GM19193 (cell line): ENCODE results near the gene GRIN3A.

Source experiments
- POLR2A ChIP-seq: IDR thresholded peaks from 4 replicates; pipeline ENCODE4 v1.6.1; 2011; ENCODE audit not compliant: insufficient read depth, insufficient read length; ENCODE audit errors: extremely low read depth

Gene GRIN3A

DNA sequence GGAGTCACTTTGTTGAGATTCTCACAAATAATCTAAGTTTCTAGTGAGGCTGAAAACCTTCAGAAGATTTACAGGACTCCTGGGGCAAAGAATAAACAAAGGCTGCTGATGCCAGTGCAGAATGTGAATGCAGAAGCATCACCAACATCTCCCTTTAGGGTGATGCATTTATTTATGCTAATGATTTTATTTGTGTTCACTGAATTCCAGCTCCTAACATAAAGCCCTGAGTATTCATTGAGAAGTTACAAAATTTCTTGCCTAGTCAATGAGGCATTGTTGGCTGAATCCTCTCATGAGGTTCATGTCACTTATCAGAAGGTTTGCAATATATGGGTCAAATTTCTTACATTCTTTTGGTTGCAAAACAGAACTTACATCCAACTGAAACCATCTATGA is 70.0 kb downstream of the GRIN3A start:
- TF ChIP-seq POLR2A: no peak

DNA sequence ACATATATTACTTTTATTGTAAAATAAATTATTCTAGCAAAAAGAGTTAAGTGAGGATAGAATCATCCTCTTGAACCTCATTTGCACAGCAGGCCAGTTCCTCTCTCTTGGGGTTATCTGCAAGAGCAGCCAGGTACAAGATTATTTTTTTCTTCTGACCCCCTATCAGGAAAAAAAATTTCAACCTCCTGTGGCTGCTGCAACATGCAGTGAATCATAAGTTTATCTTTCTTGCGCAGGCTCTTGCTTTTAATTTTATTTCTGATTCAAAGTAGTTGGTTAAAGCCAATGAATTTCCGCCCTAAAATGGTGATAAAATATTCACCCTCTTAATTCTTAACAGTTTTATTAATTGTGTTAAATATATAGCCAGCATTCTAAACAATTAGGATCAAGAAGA is 74.0 kb downstream of the GRIN3A start:
- TF ChIP-seq POLR2A: no peak

DNA sequence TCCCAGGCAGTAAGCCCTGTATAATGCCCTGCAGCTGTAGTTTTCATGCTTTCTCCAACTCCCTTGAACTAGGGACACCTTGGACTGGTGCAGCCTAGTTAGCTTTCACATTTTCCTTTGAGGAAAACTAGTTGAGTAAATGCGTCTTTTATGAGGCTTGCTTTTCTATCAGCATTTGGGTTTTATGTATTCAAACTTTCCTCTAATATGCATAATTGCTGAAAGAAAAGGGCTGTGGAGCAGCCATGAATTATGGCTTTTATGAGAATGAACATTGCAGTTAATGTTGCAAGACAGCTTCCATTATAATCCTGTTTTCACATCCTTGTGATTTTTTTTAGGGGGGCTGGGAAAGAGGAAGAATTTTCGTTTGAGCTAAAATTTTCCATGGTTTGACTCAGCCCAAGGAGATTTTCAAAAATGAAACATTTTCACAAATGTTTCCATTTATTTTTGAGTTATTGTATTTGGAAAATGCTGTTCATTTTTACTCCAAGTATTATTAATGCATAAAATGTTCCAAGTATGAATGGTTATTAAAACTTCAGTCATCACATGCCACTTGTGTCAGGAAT is 85.8 kb downstream of the GRIN3A start:
- TF ChIP-seq POLR2A: no peak

- TF ChIP-seq POLR2A: no peak
These were observed 88.3 kb downstream of the GRIN3A start for GRCh38 chr9:101650142-101650541.

GRCh38 chr9:101648493-101648892 is 90.0 kb downstream of the GRIN3A start:
- no peak for TF ChIP-seq POLR2A

DNA sequence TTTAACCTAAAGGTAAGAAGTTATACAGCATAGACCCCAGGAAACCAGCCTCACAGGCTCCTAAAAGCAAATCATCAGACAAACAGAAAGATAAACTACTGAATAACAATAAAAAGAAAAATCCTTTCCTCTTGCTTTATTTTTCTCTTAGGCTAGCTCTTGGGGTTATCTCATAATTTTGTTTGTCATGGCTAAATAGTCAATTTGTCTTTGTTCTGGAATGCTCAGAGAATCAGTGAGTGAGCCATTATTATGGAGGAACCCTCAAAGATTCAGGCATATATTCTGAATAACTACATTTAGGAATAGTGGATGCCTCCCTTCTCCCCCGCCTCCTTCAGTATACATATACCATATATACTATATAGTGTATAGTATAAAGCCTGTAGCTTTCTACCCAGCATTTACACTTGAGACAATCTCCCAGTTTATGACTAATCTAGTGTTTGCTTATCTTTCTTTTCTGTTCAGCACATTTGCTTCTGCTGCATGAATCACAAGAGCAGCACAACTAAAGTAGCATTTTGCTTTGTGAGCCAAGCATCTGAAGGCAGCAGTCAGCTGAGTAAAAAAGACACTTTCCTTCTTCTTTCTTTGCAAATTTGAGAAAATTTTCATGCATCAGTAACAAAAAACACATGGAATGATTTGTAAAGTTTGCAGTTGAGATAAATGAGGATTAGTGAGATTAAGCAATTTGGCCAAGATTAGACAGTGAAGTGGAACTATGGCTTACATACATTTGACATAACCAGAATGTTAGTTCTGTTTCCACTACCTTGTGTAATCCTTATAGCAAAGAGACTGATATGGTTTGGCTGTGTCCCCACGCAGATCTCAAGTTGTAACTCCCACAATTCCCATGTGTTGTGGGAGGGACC is 98.4 kb downstream of the GRIN3A start:
- TF ChIP-seq POLR2A: no peak

DNA sequence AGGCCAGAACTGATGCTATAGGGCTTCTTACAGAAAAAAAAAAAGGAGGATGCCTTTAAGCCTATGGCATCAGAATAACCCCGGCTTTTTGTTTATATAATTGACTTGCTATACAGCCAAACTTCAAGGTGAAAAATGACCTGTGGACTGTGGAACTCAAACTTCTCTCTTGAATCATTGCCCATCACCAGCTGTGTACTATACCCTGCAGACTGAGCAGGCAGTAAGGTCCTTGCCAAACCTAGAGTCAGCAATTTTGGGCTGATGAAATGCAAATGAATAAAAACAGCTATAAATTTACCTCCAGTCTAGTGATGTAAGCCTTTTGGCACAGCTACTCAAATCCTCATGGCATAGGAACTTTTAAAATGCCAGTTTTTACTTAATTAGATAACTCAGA is 99.1 kb downstream of the GRIN3A start:
- TF ChIP-seq POLR2A: no peak

DNA sequence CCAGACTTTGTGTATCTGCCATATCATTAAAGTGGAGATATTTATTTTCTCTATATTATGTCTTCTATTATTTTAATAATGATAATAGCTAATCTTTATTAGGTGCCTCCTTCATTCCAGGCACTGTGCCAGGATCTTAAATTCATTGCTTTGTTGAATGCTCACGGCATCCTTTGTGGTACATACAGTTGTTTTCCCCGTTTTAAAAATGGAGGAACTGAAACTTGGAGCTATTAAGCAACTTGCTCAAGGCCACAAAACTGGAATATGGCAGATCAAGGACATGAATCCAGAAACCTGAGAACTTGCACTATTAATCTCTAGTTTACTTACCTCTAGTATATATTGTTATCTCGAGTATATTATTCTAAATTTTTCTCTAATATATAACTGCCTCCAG is 102.2 kb downstream of the GRIN3A start:
- no peak for TF ChIP-seq POLR2A

DNA sequence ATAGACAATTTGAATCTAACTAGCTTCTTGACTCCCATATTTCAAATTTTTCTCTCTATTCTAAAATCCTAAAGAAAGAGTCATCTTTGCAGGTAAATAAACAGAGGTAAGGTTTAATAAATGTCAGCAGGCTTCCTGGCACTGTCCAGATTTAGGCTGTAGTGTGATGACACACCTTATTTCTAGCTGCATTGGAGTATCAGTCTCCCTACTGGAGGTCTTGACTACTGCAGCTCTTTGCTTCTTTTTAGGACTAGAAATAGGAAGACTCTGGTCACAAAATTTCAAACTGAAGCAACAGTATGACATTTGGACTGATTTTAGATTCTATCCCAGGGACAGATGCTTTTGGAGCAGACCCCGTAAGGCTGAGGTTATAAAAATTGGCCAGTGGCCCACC is 103.0 kb downstream of the GRIN3A start:
- TF ChIP-seq POLR2A: no peak

- TF ChIP-seq POLR2A: no peak
These were observed 103.6 kb downstream of the GRIN3A start for GRCh38 chr9:101634741-101635409.

- no peak for TF ChIP-seq POLR2A
These were observed 105.8 kb downstream of the GRIN3A start for GRCh38 chr9:101632611-101633010.

DNA sequence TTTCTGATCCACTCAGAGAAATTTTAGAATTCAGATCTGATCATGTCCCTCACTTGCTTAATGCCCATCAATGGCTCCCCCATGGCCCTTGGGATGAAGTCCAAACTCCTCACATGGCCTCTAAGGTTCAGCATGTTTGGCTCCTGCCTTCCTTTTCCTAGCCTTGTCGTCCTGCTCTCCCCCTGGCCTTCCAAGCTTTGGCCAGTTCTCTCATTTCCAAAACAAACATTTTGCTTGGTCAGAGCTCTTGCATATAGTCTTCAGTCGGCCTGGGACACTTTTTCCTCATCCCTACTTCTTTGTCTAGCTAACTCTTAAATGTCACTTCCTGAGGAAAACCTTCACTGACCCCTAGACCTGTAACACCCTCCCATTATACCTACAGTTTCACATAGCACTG is 106.6 kb downstream of the GRIN3A start:
- no peak for TF ChIP-seq POLR2A

DNA sequence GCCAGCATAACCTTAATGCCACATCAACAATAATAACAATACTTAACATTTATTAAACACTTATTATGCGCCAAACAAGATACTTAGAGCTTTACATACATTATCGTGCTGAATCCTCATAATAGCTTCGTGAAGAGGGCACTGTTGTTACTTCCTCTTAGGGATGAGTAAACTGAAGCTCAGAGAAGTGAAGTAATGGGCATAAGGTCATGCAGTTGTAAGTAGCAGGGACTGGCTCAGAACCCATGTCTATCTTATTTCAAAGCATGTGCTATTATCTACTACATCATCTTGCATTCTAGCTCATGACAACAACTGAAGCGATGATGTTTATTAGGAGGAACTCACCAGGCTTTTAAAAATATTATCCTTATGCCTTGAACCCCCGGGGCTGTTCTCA is 108.8 kb downstream of the GRIN3A start:
- TF ChIP-seq POLR2A: no peak

GRCh38 chr9:101628173-101628572 is 110.3 kb downstream of the GRIN3A start:
- no peak for TF ChIP-seq POLR2A

DNA sequence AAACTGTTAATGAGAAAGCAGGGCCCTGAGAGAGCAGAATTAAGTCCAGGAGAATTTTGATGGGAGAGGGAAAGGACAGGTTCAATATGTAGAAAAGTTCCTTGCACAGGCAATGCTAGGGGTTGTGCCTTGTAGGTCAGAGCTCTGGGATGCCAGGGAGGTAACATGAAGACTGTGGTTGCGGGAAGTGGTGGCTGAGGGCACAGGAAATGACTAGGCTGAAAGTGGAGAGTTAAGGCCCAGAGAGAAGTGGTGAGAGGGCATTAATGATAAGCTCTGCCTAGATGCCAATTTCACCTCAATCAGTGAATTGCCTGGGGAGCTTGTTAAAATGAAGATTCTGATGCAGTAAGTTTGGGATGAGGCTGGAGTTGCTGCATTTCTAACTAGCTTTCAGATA is 112.2 kb downstream of the GRIN3A start:
- no peak for TF ChIP-seq POLR2A

DNA sequence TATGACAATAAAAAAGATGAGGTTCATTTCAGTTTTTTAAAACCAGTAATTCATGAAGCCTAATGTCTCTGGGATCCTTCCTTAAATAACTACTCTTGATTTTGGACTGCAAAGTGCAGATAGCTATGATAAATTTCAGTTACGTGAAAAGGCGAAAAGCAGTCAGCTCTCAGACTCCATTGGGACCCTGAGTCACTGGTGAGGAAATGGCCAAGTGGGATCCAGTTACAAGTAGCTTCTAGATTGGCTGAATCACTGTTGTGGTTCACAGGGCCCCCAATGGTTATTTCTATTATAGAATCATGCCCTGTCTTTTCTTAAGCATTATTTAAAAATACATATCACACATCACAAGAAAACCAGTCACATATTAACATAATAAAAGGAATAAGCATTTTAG is 112.6 kb downstream of the GRIN3A start:
- no peak for TF ChIP-seq POLR2A

DNA sequence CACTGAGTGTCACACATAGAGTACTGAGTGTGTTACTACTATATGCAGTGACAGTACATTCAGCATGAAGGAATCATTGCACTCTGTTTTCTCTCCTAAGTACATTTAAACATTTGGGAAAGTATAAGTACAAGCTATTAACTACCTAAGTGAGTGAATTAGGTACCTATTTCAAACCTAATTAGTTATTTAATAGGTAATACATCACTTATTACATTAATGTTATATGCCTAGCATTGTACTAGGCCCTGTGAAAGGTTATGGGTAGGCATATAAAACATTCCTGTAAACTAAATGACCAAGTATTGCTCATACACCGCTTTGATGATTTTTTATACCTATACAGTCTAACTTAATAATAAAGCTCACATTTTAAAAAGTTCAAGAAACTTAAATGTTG is 118.0 kb downstream of the GRIN3A start:
- no peak for TF ChIP-seq POLR2A

DNA sequence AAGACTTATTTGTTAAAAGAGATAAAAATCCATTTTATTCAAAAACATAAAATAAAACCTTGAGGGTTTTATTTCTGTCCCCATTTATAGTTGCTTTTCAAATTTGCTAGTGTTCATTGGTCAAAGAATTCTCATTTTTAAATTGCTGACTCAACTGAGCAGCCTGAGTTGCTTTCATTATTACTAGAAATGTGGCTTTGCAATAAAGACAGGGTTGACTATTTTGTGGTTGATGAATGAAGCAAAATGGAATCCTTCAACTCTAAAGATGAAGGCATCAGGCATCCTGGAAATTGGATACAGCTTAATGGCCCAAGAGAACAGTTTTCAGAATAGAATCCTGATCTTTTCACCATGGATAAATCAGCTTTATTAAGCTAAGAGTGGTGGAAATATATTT is 119.7 kb downstream of the GRIN3A start:
- no peak for TF ChIP-seq POLR2A
